Hepatocyte (in vitro differentiated cells): ENCODE measurements around the gene PRMT7.

ENCODE experiments used
- CTCF ChIP-seq: fragments of 200-600 bp; sonication (generic); IDR thresholded peaks from 2 replicates; pipeline ENCODE4 v1.5.1; 2016; ENCODE audit warnings: antibody characterized with exemption, mild to moderate bottlenecking; ENCODE audit not compliant: poor library complexity
- EZH2phosphoT487 ChIP-seq: fragments of 200-600 bp; sonication (generic); IDR thresholded peaks from one replicate; pipeline ENCODE4 v1.6.1; 2018; ENCODE audit warnings: antibody characterized with exemption, mild to moderate bottlenecking, low read depth, moderate library complexity; ENCODE audit not compliant: unreplicated experiment, severe bottlenecking

GRCh38 chr16:68282064-68282452 is 28.8 kb upstream of the PRMT7 start:
- no peak for TF ChIP-seq CTCF
- TF ChIP-seq EZH2phosphoT487: no peak
